Activated B cell treated with CpG ODN at 0.5 μM for 24 hours (primary cell): Measurements from ENCODE around the gene MALSU1. TPM values are rescaled to one million over a fixed set of nuclear protein-coding genes. Genes with fewer than 3 reads are reported as not detected.

Experiments
- ATAC-seq: fragments of 200-7000 bp; cut with Tn5 transposase; one replicate; pipeline ENCODE4 v1.10.0; 2021; ENCODE audit warnings: low read depth, mild to moderate bottlenecking, moderate library complexity
- CTCF ChIA-PET: fragments of 350-600 bp; sonication (Branson Sonifier 250); formaldehyde crosslinking; loops from one replicate; lab custom pipeline; 2021; ENCODE audit warnings: antibody characterized with exemption; lab: Charles Lee
- POLR2A ChIA-PET: fragments of 350-600 bp; sonication (Branson Sonifier 250); formaldehyde crosslinking; loops from one replicate; lab custom pipeline; 2021; ENCODE audit warnings: antibody characterized with exemption; lab: Charles Lee
- DNase-seq: peaks from one replicate; pipeline ENCODE4 v3.0.0; 2022
- H3K27ac Mint-ChIP-seq: one replicate; pipeline ENCODE4 v1.8.0; 2020; ENCODE audit warnings: mixed read lengths
- H3K27me3 Mint-ChIP-seq: one replicate; pipeline ENCODE4 v1.8.0; 2021; ENCODE audit warnings: mixed read lengths
- H3K36me3 Mint-ChIP-seq: one replicate; pipeline ENCODE4 v1.8.0; 2021; ENCODE audit warnings: low read depth, mixed read lengths
- H3K4me1 Mint-ChIP-seq: one replicate; pipeline ENCODE4 v1.8.0; 2021; ENCODE audit warnings: mixed read lengths
- H3K4me3 Mint-ChIP-seq: one replicate; pipeline ENCODE4 v1.8.0; 2020; ENCODE audit warnings: mild to moderate bottlenecking, mixed read lengths
- H3K9me3 Mint-ChIP-seq: one replicate; pipeline ENCODE4 v1.8.0; 2020; ENCODE audit warnings: mixed read lengths
- CTCF ChIP-seq: fragments of 200-600 bp; IDR thresholded peaks from one replicate; pipeline ENCODE4 v1.8.0; 2022; ENCODE audit warnings: antibody characterized with exemption, mild to moderate bottlenecking
- intact Hi-C: fragments of 100-400 bp; cut with micrococcal nuclease; formaldehyde crosslinking; loops from one replicate; pipeline ENCODE4 v1.15.1; 2024
- total RNA-seq: library from RNA; stranded (reverse); gene quantifications from 2 replicates; pipeline ENCODE4 v1.2.3, GENCODE V29; 2022

MALSU1 gene
- total RNA-seq, 1 donor from 2014 or later: 42.6 TPM

- CTCF ChIA-PET: no interaction called here
Measured at GRCh38 chr7:23334482-23335056, 35.4 kb downstream of the MALSU1 start.

GRCh38 chr7:23335136-23335535, 36.0 kb downstream of the MALSU1 start:
- TF ChIP-seq CTCF: no peak
- intact Hi-C loops: no loop called here
- DNase-seq (no peak), ATAC-seq (no peak)
- no peaks in the 10 kb centered on the region for H3K9me3 Mint-ChIP-seq
- ChIA-PET POLR2A (no interaction called here), CTCF (no interaction called here)
- H3K36me3 Mint-ChIP-seq: peaks cover 5% of the 10 kb centered on the region
- no peaks in the 10 kb centered on the region for H3K27me3 Mint-ChIP-seq
- no peak overlapping the region for H3K27ac Mint-ChIP-seq
- peaks cover 3% of the 10 kb centered on the region for H3K4me1 Mint-ChIP-seq
- H3K4me3 Mint-ChIP-seq: no peak overlapping the region

More at GRCh38 chr7:23334482-23335056, 35.4 kb downstream of the MALSU1 start:
- Mint-ChIP-seq H3K4me1 (peaks cover 3% of the 10 kb centered on the region), H3K4me3 (no peak overlapping the region), H3K27me3 (no peaks in the 10 kb centered on the region), H3K36me3 (peaks cover 5% of the 10 kb centered on the region), H3K27ac (no peak overlapping the region), H3K9me3 (no peaks in the 10 kb centered on the region)
- ATAC-seq (no peak), DNase-seq (no peak)
- TF ChIP-seq CTCF: no peak
- POLR2A ChIA-PET: no interaction called here
- intact Hi-C loops: no loop called here

GRCh38 chr7:23335621-23336020, 36.5 kb downstream of the MALSU1 start:
- Mint-ChIP-seq H3K4me3 (no peak overlapping the region), H3K36me3 (peaks cover 5% of the 10 kb centered on the region), H3K4me1 (peaks cover 2% of the 10 kb centered on the region), H3K27ac (no peak overlapping the region), H3K27me3 (no peaks in the 10 kb centered on the region), H3K9me3 (no peaks in the 10 kb centered on the region)
- intact Hi-C loops: no loop called here
- ChIA-PET POLR2A (no interaction called here), CTCF (no interaction called here)
- TF ChIP-seq CTCF: no peak
- ATAC-seq (no peak), DNase-seq (no peak)

GRCh38 chr7:23336086-23336485, 36.9 kb downstream of the MALSU1 start:
- POLR2A ChIA-PET: no interaction called here
- Mint-ChIP-seq H3K9me3 (no peaks in the 10 kb centered on the region), H3K27ac (no peak overlapping the region), H3K4me3 (no peak overlapping the region), H3K4me1 (peaks cover 2% of the 10 kb centered on the region), H3K27me3 (no peaks in the 10 kb centered on the region), H3K36me3 (peaks cover 5% of the 10 kb centered on the region)
- intact Hi-C loops: no loop called here
- CTCF ChIA-PET: no interaction called here
- DNase-seq (no peak), ATAC-seq (no peak)
- no peak for TF ChIP-seq CTCF

- no peak overlapping the region for H3K4me3 Mint-ChIP-seq
- ATAC-seq (no peak), DNase-seq (no peak)
- ChIA-PET CTCF (no interaction called here), POLR2A (no interaction called here)
- no peaks in the 10 kb centered on the region for H3K27me3 Mint-ChIP-seq
- intact Hi-C loops: no loop called here
- H3K9me3 Mint-ChIP-seq: no peaks in the 10 kb centered on the region
- peaks cover 2% of the 10 kb centered on the region for H3K4me1 Mint-ChIP-seq
- H3K27ac Mint-ChIP-seq: no peak overlapping the region
- TF ChIP-seq CTCF: no peak
- peaks cover 5% of the 10 kb centered on the region for H3K36me3 Mint-ChIP-seq
Measured at GRCh38 chr7:23336799-23337283, 37.7 kb downstream of the MALSU1 start.
